Left cardiac atrium (tissue), 4 donors: ENCODE results near the gene IRF4. TPM values are rescaled to one million over a fixed set of nuclear protein-coding genes. Genes with fewer than 3 reads are reported as not detected.
A peak's percentile ranks its signal among the peaks of the same experiment; 100 is the strongest.

Experiments used
- ATAC-seq, 2 donors: fragments of 200-7000 bp; cut with Tn5 transposase; one replicate each; pipeline ENCODE4 v1.9.1; 2020; ENCODE audit warnings: mild to moderate bottlenecking in 2 of 2, moderate library complexity in 2 of 2
- DNase-seq: peaks from one replicate; pipeline ENCODE4 v3.0.0-alpha.2; 2020
- intact Hi-C, 2 donors: fragments of 100-400 bp; cut with DNase I; formaldehyde crosslinking; loops; one replicate each; pipeline versions ENCODE4 v1.14.1 to v1.15.1; 2022 to 2023
- total RNA-seq, 2 donors: library from RNA; stranded (reverse); fragmentation: NEBNext Ultra II Directional; extraction: Animal tissue kit (Norgen Biotek cat#: 25700); gene quantifications; one replicate each; pipeline ENCODE4 v1.2.1, GENCODE V29; 2021
- donor health status: DM: no; HTN: yes; CAD: no.
- donor health status: DM: no; HTN: yes; CAD: no; lungs with severe emphysema.
- donor health status: DM: yes; HTN: yes; CAD: no.
- donor health status: Dilated cardiomyopathy.

Gene IRF4
- total RNA-seq, 2 donors from 2014 or later = 0.65 to 1.6 TPM

DNA sequence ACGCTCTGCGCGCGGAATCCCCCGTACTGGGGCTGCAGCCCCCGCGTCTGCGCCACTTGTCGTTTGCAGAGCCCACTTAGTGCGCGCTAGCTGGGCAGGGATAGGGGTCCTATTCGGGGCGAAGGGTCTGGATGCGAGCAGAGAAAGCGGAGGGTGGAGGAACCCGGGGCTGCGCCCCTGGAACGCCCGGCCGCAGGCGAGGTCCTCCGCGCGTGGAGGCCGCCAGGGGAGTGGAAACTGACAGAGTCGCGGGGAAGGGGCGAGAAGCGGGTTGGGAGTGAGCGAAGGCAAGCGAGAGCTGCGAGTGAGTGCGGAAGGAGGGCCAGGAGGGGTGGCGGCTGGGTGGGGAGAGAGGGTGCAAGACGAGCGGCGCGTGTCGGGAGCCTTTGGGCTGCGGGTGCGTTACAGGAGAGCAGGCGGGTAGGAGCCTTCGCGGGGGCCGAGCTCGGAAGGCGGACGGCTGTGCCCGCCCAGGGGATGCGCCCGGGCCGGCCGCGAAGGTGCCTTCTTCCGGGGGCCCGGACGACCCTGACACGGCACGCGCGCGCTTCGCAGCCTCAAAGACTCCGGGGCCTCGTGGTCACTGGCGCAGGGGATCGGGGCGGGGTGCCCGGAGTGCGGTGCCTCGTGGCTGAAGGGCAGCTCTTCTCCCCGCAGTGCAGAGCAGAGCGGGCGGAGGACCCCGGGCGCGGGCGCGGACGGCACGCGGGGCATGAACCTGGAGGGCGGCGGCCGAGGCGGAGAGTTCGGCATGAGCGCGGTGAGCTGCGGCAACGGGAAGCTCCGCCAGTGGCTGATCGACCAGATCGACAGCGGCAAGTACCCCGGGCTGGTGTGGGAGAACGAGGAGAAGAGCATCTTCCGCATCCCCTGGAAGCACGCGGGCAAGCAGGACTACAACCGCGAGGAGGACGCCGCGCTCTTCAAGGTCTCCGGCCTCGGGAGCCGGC, 1.2 kb downstream of the IRF4 start:
- DNase-seq (no peak), ATAC-seq (peak; percentile 16 to 23)
- intact Hi-C loops = no loop called here

DNA sequence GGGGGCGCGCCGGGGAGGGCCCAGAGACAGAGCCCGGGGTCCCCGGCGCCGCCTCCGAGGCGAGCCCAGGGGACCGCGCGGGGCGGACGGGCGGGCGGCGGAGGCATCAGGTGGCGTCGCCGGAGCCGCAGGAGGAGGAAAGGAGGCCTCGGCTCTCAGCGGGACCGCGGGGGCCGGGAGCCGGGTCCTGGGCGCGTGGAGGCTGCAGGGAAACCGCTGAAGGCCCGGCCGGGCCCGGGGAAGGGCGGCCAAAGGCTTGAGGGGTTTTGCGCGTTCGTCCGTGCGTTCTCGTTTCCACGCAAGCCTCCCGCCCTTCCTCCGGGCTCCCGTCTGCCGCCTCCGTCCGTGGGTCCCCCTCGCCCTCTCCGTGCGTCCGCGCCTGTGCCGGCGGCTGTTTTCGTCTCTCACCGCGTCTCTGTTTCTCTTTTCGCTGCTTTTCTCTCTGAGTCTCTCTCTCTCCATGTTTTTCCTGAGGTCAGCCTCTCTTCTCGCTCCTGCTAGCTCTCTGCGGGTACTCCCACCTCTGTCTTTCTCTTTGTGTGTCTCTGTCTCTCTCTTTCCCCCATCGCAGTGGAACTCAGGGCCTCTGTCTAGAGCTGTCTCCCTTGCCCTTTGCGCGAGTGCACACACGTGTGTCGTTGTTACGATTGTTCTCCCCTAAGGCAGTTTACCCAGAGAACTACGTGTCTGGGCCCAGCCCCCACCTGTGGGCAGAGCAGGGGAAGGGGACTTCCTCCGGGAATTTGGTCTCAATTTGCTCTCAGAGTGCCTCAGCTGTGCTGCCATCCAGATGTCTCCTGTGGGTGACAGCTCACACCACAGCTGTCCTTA, 2.1 kb downstream of the IRF4 start:
- intact Hi-C loops = no loop called here
- no peak for DNase-seq
- ATAC-seq = no peak

DNA sequence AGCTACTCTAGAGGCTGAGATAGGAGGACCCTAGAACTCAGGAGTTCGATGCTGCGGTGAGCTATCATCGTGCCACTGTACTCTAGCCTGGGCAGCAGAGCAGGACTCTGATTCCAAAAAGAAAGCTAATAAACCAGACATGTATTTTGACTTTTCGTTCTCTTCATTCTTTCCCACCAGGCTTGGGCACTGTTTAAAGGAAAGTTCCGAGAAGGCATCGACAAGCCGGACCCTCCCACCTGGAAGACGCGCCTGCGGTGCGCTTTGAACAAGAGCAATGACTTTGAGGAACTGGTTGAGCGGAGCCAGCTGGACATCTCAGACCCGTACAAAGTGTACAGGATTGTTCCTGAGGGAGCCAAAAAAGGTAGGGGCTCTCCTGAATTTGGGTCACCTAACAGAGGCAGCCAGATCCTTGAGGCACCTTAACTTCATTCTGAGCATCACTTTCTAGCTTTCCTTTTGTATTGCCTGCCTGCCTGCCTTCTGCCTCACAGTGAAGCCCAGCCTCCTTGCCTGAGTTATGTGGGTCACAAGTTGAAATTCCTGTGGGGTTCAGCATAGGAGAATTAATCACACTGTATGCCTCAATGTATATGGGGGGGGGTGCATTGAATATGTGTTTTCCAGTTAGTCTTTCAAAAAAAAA, 3.2 kb downstream of the IRF4 start:
- ATAC-seq = no peak
- intact Hi-C loops = no loop called here

DNA sequence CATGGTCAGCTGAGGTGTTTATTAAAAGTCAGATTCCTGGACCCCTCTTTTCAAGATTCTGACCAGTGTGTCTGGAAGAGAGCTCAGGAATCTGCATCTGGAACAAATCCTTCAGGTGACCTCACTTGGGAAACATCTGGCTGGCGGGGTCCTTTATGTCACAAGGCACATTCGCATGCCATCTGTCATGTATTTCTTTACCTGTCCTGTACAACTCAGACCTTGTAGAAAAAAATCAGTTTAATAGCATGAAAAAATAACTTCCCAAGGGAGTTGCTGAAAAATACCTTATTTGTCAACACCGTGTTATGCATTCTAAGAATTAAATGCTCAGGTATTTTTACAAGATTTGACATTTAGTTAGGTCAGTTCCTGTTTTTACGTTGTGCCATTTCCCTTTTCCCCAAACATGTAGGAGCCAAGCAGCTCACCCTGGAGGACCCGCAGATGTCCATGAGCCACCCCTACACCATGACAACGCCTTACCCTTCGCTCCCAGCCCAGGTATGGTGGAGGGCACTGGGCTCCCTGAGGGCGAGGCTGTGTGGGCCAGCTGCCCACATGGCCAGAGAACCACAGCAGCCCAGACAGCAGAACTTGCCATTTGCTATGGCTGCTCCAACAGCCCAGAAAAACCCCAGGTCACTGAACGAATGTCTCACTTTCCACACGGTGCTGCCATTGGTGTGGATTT, 4.0 kb downstream of the IRF4 start:
- ATAC-seq (no peak), DNase-seq (no peak)
- intact Hi-C loops = no loop called here

More for the DNA sequence above, 3.2 kb downstream of the IRF4 start:
- DNase-seq = no peak

- intact Hi-C loops = no loop called here
- DNase-seq = no peak
- ATAC-seq = no peak
These were observed 4.6 kb downstream of the IRF4 start for GRCh38 chr6:396126-396520.

DNA sequence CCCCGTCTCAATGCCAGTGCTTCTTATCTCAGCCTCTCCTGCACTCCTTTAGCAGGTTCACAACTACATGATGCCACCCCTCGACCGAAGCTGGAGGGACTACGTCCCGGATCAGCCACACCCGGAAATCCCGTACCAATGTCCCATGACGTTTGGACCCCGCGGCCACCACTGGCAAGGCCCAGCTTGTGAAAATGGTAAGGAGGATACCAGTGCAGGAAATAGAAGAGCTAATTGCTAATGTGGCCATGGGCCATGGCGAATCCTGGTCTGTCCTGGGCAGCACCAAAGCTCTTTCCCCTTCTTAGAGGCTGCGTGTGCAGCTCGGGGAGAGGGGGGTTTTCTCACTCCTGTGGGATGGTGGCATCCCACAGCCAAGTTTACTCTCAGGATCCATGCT, 5.5 kb downstream of the IRF4 start:
- DNase-seq (no peak), ATAC-seq (no peak)
- intact Hi-C loops = no loop called here

- DNase-seq = no peak
- intact Hi-C loops = no loop called here
- ATAC-seq = no peak
These were observed 6.1 kb downstream of the IRF4 start for GRCh38 chr6:397604-398003.

DNA sequence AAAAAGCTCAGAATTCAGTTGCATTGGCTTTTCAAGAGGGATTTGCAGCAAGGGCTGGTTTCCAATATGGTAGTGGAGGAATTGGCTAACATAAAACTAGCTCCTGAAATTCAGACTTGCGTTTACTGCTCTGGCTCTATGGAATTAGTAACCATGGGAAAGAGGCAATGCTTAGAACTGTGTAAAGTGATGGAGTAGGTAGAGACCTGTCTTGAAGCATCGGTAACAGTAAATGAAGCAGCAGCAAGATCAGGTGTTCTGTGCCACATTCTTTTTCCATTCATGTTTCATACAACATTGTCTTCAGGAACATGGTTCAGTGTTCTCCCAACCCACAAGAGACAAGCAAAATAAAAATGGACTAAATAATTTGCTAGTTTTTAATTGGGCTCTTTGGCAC, 6.5 kb downstream of the IRF4 start:
- ATAC-seq = no peak
- intact Hi-C loops = no loop called here
- DNase-seq = no peak

DNA sequence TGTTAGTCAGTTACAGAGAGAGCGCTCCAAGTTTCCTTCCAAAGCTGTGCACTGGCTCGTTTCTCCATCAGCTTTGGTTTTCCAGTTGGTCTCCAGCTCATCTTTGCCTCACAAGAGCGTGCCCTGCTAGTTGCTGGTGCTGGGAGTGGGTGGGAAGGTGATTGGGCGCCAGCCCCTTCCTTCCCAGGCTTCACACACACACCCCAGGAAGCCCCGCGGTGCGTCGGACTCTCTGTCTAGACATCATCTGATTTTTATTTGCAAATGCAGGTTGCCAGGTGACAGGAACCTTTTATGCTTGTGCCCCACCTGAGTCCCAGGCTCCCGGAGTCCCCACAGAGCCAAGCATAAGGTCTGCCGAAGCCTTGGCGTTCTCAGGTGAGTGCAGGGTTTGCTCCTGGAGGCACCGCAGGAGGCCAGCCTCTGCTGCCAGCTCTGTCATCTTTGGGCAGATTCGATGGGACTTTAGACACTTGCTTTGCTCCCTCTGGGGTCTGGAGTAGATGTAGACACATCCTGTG, 7.1 kb downstream of the IRF4 start:
- DNase-seq (no peak), ATAC-seq (no peak)
- intact Hi-C loops = no loop called here

DNA sequence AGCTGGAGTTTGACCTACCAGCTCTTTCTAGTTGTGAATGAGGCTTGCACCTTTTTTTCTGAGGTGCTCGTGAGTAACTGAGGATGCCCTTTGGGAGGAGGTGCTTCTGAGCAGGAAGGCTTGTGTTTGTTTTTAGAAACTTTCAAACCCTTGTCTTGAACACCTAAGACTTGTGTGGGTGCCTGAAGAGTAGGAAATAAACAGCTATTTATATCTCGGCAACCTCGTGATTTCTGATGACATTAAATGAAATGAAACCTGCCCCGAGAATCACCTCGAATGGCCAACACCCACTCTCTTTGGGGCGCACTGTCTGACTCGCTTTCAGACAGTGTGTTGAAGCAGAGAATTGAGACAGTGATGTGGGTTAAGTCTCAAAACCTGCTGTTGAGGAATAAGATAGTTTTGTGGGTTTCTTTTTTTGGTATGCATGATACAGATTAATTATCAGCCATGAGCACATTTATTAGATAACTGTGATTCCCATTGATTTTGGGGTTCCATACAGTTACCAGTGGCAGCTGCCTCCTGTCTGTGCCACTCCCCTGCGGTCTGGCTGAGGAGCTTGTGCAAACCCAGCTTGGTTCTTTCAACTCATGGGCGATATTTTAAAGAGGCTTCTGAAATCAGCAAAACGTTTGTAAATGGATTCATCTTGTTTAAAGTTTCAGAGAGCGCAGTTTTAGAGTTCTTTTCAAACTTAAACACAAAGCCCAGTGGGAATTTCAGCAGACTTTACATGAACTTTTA, 8.4 kb downstream of the IRF4 start:
- intact Hi-C loops = no loop called here
- no peak for ATAC-seq
- DNase-seq = no peak

DNA sequence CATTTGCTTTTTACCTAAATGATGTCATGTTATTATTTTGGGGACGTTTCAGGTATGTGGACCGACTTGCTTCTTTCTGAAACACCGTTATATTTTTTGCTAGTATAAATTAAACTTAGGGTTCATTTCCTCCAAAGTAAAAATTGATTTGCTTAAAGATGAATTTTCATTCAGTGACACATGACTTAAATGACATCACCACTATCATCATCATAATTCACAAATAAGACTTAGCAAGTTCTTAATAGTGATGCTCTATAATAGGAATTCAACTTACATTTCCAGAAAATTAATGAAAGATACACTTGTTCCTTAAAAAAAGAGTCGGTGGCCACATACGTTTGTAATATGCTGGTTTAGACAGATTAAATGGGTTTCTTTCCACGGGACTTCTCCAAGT, 9.3 kb downstream of the IRF4 start:
- ATAC-seq = no peak
- DNase-seq = no peak
- intact Hi-C loops = no loop called here

DNA sequence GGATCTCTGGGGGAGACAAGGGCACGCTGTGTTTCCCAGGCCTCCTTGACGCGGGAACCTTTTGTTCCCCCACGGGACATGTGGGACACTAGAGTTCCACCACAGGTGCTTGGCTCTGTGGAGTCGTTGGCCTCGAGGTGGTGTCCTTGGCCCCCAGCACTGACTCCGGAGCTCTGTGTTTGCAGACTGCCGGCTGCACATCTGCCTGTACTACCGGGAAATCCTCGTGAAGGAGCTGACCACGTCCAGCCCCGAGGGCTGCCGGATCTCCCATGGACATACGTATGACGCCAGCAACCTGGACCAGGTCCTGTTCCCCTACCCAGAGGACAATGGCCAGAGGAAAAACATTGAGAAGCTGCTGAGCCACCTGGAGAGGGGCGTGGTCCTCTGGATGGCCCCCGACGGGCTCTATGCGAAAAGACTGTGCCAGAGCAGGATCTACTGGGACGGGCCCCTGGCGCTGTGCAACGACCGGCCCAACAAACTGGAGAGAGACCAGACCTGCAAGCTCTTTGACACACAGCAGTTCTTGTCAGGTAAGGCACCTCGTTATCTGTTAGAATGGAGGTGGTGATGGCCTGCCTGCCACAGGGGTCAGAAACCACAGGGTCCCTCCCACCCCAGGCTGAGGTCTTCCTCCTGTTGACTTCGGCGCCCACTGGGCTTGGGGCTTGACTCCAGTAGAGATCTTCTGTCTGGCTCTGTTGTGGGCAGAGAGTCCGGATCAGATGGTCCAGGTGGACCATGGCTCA, 9.9 kb downstream of the IRF4 start:
- intact Hi-C loops = no loop called here
- DNase-seq (no peak), ATAC-seq (no peak)

DNA sequence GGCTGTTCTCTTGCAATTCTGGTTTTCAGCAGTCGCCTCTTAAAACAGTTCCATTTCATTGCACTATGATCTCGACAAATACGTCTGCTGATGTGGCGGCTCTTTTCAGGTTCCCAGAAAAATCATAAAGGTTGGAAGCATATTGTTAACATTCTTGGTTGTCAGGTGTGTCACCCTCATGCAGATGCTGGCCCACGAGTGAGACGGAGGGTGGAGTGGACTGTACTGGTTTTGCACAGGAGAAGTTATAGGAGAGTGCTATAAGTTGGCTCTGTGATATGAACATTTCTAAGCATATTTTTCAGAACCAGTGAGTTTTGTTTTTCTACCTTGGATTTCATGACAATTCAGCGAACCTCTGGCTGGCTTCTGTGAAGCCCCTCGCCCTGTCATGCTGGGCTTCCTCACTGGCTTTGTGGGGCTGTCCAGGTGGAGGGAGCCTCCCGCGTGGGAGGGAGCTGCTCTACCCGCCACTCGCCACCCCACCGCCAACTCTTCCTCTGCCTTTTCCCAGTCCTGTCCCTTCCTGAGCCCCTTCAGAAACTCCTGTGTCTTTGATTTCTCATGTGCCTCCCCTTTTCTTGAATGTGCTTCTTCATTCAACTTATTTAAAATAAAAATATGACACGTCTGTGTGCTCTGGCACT, 10.6 kb downstream of the IRF4 start:
- no peak for DNase-seq
- ATAC-seq = no peak
- intact Hi-C loops = no loop called here

- no peak for ATAC-seq
- DNase-seq = no peak
- intact Hi-C loops = no loop called here
These were observed 11.5 kb downstream of the IRF4 start for GRCh38 chr6:402901-403658.

GRCh38 chr6:403659-404655, 12.4 kb downstream of the IRF4 start:
- intact Hi-C loops = no loop called here
- ATAC-seq (no peak), DNase-seq (no peak)
